MCF 10A (cell line): Measurements from ENCODE around the gene ASPSCR1. TPM values are rescaled to one million over a fixed set of nuclear protein-coding genes. Genes with fewer than 3 reads are reported as not detected.
A peak's percentile ranks its signal among the peaks of the same experiment; 100 is the strongest.

Experiments
- BruUV-seq: library from RNA; stranded (reverse); fragments of 400-500 nt; replicated peaks from 2 replicates; lab custom pipeline; 2021; lab: Mats Ljungman, UMichigan
- CTCF ChIA-PET: fragments of 300-600 bp; sonication (Branson Sonifier 250); formaldehyde crosslinking; extraction: SDS; loops from one replicate; lab custom pipeline; 2021; ENCODE audit warnings: antibody characterized with exemption, inconsistent platforms; lab: Yijun Ruan, JAX
- POLR2A ChIA-PET: fragments of 300-600, 350-650 bp; sonication (Branson Sonifier 250); formaldehyde crosslinking; extraction: SDS; loops from one replicate; lab custom pipeline; 2020; ENCODE audit warnings: antibody characterized with exemption, inconsistent platforms; lab: Yijun Ruan, JAX
- DNase-seq: peaks from one replicate; pipeline ENCODE4 v3.0.0-alpha.2; 2018; ENCODE audit not compliant: unreplicated experiment
- H3K27ac Mint-ChIP-seq: one replicate; pipeline ENCODE4 v1.8.0; 2022; ENCODE audit warnings: mild to moderate bottlenecking, low read depth, mixed read lengths; ENCODE audit not compliant: unreplicated experiment
- H3K27me3 Mint-ChIP-seq: one replicate; pipeline ENCODE4 v1.8.0; 2022; ENCODE audit warnings: mixed read lengths; ENCODE audit not compliant: insufficient read depth, unreplicated experiment
- H3K36me3 Mint-ChIP-seq: one replicate; pipeline ENCODE4 v1.8.0; 2022; ENCODE audit warnings: mild to moderate bottlenecking, moderate library complexity, mixed read lengths; ENCODE audit not compliant: insufficient read depth, unreplicated experiment
- H3K4me1 Mint-ChIP-seq: one replicate; pipeline ENCODE4 v1.8.0; 2022; ENCODE audit warnings: mixed read lengths; ENCODE audit not compliant: insufficient read depth, unreplicated experiment
- H3K4me3 Mint-ChIP-seq: one replicate; pipeline ENCODE4 v1.8.0; 2022; ENCODE audit warnings: mild to moderate bottlenecking, moderate library complexity, mixed read lengths; ENCODE audit not compliant: unreplicated experiment
- H3K9me3 Mint-ChIP-seq: one replicate; pipeline ENCODE4 v1.8.0; 2022; ENCODE audit warnings: mixed read lengths; ENCODE audit not compliant: unreplicated experiment
- intact Hi-C: fragments of 100-400 bp; cut with micrococcal nuclease; formaldehyde crosslinking; loops from 2 replicates; pipeline ENCODE4 v1.14.1; 2022
- total RNA-seq: library from RNA; stranded (reverse); gene quantifications from 2 replicates; pipeline ENCODE4 v1.2.3, GENCODE V29; 2022
- TF ChIP-seq, protein P1 (sequence below): fragments of 200-600 bp; IDR thresholded peaks from one replicate; pipeline ENCODE4 v1.8.0; 2022; ENCODE audit warnings: antibody characterized with exemption, mild to moderate bottlenecking; ENCODE audit not compliant: unreplicated experiment

Gene ASPSCR1
- total RNA-seq, 1 experiment from 2014 or later = 29.7 TPM

GRCh38 chr17:82050761-82051641 is 73.6 kb downstream of the ASPSCR1 start:
- H3K9me3 Mint-ChIP-seq = no peaks in the 10 kb centered on the region
- peak overlapping the region; percentile 73 for H3K4me3 Mint-ChIP-seq
- TF ChIP-seq, protein P1, sequence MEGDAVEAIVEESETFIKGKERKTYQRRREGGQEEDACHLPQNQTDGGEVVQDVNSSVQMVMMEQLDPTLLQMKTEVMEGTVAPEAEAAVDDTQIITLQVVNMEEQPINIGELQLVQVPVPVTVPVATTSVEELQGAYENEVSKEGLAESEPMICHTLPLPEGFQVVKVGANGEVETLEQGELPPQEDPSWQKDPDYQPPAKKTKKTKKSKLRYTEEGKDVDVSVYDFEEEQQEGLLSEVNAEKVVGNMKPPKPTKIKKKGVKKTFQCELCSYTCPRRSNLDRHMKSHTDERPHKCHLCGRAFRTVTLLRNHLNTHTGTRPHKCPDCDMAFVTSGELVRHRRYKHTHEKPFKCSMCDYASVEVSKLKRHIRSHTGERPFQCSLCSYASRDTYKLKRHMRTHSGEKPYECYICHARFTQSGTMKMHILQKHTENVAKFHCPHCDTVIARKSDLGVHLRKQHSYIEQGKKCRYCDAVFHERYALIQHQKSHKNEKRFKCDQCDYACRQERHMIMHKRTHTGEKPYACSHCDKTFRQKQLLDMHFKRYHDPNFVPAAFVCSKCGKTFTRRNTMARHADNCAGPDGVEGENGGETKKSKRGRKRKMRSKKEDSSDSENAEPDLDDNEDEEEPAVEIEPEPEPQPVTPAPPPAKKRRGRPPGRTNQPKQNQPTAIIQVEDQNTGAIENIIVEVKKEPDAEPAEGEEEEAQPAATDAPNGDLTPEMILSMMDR = no peak
- no TSS peak for BruUV-seq
- H3K36me3 Mint-ChIP-seq = peaks cover 30% of the 10 kb centered on the region
- intact Hi-C loops = no loop called here
- no peak overlapping the region for H3K27ac Mint-ChIP-seq
- H3K27me3 Mint-ChIP-seq = no peaks in the 10 kb centered on the region
- H3K4me1 Mint-ChIP-seq = no peaks in the 10 kb centered on the region
- POLR2A ChIA-PET = interaction anchor here (0.6 to 3.0 kb wide), 7 partner anchors 10 to 28 kb away, joined by 3 to 11 read pairs (median 3); partner anchors contain the start of genes CENPX, DCXR, DUS1L and LRRC45
- DNase-seq = no peak
- CTCF ChIA-PET = interaction anchor here (0.5 to 2.0 kb wide), 4 partner anchors 9 to 274 kb away, joined by 3 to 7 read pairs (median 4); no protein-coding TSS in a partner anchor

DNA sequence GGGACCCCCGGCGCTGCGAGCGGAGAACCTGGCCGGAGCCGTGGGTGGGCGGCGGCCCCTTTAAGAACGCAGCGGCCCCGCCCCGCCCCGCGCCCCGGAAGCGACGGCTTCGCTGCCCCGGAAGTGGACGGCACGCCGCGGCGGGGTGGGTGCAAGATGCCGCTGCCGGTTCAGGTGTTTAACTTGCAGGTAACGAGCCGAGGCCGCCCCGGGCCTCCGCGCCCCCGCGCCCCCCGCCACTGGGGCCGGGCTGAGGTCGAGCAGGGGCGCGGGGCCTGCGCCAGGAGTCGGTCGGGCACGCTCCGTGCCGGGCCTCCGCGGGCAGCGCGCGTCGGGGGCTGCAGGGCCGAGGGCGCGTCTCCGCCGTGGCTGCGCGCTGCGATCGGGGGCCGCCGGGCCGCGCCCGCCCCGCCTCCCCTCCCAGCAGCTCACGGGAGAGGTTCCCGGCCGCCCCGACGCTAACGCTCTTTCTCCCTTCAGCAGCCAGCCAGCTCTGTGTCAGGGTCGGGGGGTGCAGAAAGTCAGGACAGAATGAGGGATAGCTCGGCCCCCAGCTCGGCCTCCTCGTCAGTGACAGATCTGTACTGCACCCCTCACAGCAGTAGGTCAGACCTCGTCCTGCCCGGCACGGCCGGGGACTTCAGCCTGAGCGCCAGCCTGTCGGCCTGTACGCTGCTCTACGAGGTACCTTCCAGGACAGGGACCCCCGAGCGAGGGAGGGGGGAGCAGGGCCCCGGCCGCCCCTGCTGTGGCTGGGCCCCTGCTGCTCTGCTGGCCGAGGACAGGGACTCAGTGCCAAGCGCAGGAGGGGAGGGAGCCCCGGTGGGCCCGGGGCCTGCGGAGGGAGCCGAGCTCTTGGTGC is 74.6 kb downstream of the ASPSCR1 start, which contains the start of the genes GPS1 and RFNG:
Gene GPS1 (plus strand): TSS at position 123 of the 862 bp plus-strand sequence. CDS start 34 bp downstream, at position 157.
Gene RFNG (minus strand): TSS at position 36 of the 862 bp plus-strand sequence. CDS start 45 bp downstream, outside the sequence.
- DNase-seq = peak; percentile 59
- BruUV-seq = TSS peak; percentile 17
- intact Hi-C loops = no loop called here
- Mint-ChIP-seq H3K9me3 (no peaks in the 10 kb centered on the region), H3K4me3 (peak within 1 kb of the TSS; percentile 75), H3K36me3 (peaks cover 30% of the 10 kb centered on the region), H3K27ac (no peak within 1 kb of the TSS), H3K27me3 (no peaks in the 10 kb centered on the region), H3K4me1 (no peaks in the 10 kb centered on the region)
- POLR2A ChIA-PET = interaction anchor here (0.9 to 3.0 kb wide), 8 partner anchors 12 to 47 kb away, joined by 3 to 14 read pairs (median 5); partner anchors contain the start of genes CENPX, DCXR, DUS1L and FASN
- TF ChIP-seq, protein P1 = no peak
- CTCF ChIA-PET = interaction anchor here (0.5 to 2.0 kb wide), 4 partner anchors 16 to 273 kb away, joined by 3 to 7 read pairs (median 5); partner anchors contain the start of gene NOTUM

DNA sequence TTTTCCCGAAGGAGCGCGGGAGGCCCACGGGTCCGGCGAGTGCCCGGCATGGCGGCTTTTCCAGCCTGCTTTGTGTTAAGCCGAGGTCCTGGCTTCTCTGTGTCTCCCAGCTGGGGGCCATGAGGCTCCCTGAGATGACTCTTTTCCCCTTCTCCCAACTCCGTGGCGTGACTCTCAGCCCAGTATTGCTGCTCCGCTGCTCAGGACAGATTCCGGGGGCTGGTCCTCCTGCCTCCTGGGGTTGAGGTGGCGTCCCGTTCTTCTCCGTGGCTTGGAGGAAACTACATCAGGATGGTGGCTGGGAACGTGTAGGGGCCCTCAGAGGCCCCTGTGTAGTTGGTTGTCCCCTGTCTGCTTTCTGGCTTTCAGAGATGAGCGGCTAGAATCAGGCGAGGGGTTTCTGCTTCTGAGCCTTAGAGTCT is 75.2 kb downstream of the ASPSCR1 start:
- POLR2A ChIA-PET = interaction anchor here (0.9 to 1.4 kb wide), 6 partner anchors 11 to 46 kb away, joined by 3 to 14 read pairs (median 5); partner anchors contain the start of genes CENPX, DCXR, DUS1L and FASN
- BruUV-seq = no TSS peak

More for the DNA sequence above, 75.2 kb downstream of the ASPSCR1 start:
- Mint-ChIP-seq H3K4me3 (peak overlapping the region; percentile 75), H3K4me1 (no peaks in the 10 kb centered on the region), H3K9me3 (no peaks in the 10 kb centered on the region), H3K36me3 (peaks cover 32% of the 10 kb centered on the region), H3K27me3 (no peaks in the 10 kb centered on the region), H3K27ac (no peak overlapping the region)
- CTCF ChIA-PET = interaction anchor here (0.7 kb wide), 1 partner anchor 92 kb away, joined by 3 read pairs; the partner anchor contains the start of gene NOTUM
- intact Hi-C loops = no loop called here
- DNase-seq = no peak
- TF ChIP-seq, protein P1 = no peak
